Pancreas (tissue), 10 donors: ENCODE data around the gene CCDC158. TPM values are rescaled to one million over a fixed set of nuclear protein-coding genes. Genes with fewer than 3 reads are reported as not detected.

Experiments used
- ATAC-seq, 4 donors: fragments of 200-7000 bp; cut with Tn5 transposase; one replicate each; pipeline versions ENCODE4 v1.8.0 to v1.9.1; 2020; ENCODE audit warnings: mild to moderate bottlenecking in 4 of 4, moderate library complexity in 4 of 4
- DNase-seq, 6 donors: peaks; one replicate each; pipeline ENCODE4 v3.0.0-alpha.2; 2020
- FAIRE-seq: peaks from 2 replicates; lab custom pipeline; 2012; peaks lifted over from hg19 to GRCh38; lab: Jason Lieb, UNC
- H3K27ac ChIP-seq, 4 donors: fragments of 200-600 bp; sonication (generic); 1 replicate in 3 of 4; 2 replicates in 1 of 4; pipeline versions ENCODE4 v1.5.0 to v1.8.0; 2020
- H3K27me3 ChIP-seq, 4 donors: fragments of 200-600 bp; one replicate each; pipeline ENCODE4 v1.8.0; 2021
- H3K36me3 ChIP-seq, 3 donors: fragments of 200-600 bp; sonication (generic) in 1 of 3; one replicate each; pipeline versions ENCODE4 v1.5.0 to v1.8.0; 2020 to 2021
- H3K4me1 ChIP-seq, 3 donors: fragments of 200-600 bp; one replicate each; pipeline ENCODE4 v1.8.0; 2021
- H3K4me3 ChIP-seq, 4 donors: fragments of 200-600 bp; sonication (generic) in 2 of 4; one replicate each; pipeline versions ENCODE4 v1.5.0 to v1.8.0; 2020 to 2021
- H3K9me3 ChIP-seq, 4 donors: fragments of 200-600 bp; one replicate each; pipeline ENCODE4 v1.8.0; 2021
- WGBS, 2 donors: extraction: QIAGEN DNeasy Blood & Tissue Kit; methylation state at CpG; one replicate each; pipeline ENCODE4 v1.1.7; 2013; 5-methylcytosine and 5-hydroxymethylcytosine counted together
- intact Hi-C, 3 donors: fragments of 100-400 bp; cut with DNase I; formaldehyde crosslinking; loops; one replicate each; pipeline versions ENCODE4 v1.11.1 to v1.14.2; 2022
- polyA plus RNA-seq, 2 donors: library from polyadenylated mRNA; stranded (reverse); fragments of 200-250 nt; gene quantifications; one replicate each; pipeline ENCODE4 v1.2.3, GENCODE V29; 2013
- total RNA-seq, 6 donors: library from RNA; stranded (reverse); fragmentation: NEBNext Ultra II Directional in 4 of 6; extraction: Animal tissue kit (Norgen Biotek cat#: 25700) in 4 of 6; gene quantifications; one replicate each; pipeline versions ENCODE4 v1.2.1 to v1.2.4, GENCODE V29; 2021 to 2023
- TF ChIP-seq, protein P1 (sequence below), 4 donors: fragments of 200-600 bp; sonication (generic) in 3 of 4; IDR thresholded peaks; one replicate each; pipeline versions ENCODE4 v1.5.0 to v1.8.0; 2021; ENCODE audit warnings: antibody characterized with exemption in 4 of 4
- donor health status: healthy with polysubstance abuse.
- donor health status: DM: no; HTN: no; CAD: no; lungs with moderate emphysema.
- donor health status: DM: no; HTN: no; CAD: no.
- donor health status: control.
- donor health status: control.
- donor health status: Bipolar disorder and iron deficiency.
- donor health status: DM: yes; HTN: yes; CAD: no.
- donor health status: DM: no; HTN: no; CAD: no.
- donor health status: DM: no; HTN: no; CAD: no.
- donor health status: DM: yes; HTN: yes; CAD: no.

Gene CCDC158
- total and polyA plus RNA-seq, 8 donors, result 0.19 to 0.94 (median 0.61) TPM

DNA sequence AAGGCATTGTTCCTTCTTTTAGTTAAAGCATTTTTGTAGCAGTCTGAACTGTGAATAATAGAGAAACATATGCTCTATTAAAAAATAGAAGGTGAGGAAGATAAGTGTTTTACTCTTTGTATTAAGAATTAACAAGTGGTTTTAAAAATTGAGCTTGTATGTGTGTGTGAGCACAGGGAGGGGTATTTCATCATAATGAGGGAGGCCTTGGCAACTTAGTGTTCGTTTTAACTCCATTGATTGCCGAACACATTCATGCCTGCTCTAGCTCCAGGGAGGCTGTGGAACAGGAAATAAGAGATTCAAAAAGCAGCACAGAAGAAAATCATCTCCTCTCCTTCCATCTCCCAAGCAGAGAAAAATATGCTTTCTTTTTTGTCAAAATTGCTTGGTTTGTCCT lies 28.9 kb upstream of the CCDC158 start:
- H3K27me3 ChIP-seq, result no peaks in the 10 kb centered on the region
- peaks cover 0 to 13% (median 0%) of the 10 kb centered on the region in 3 donors for H3K4me1 ChIP-seq
- H3K27ac ChIP-seq, result peak overlapping the region in 2 of 4 donors; percentile 33 to 57
- WGBS, 2 donors, result 53 to 55% methylated on average over 2 of the region's 2 CpGs
- intact Hi-C loops, result loop anchor here in 1 of 3 donors (10.0 kb wide), 1 partner anchor 305 kb away; no protein-coding TSS in a partner anchor
- ATAC-seq, result peak; percentile 61 to 87 (median 82)
- FAIRE-seq, result no peak
- no peaks in the 10 kb centered on the region for H3K36me3 ChIP-seq
- no peak overlapping the region for H3K4me3 ChIP-seq
- H3K9me3 ChIP-seq, result no peaks in the 10 kb centered on the region
- DNase-seq, result no peak
- TF ChIP-seq, protein P1, sequence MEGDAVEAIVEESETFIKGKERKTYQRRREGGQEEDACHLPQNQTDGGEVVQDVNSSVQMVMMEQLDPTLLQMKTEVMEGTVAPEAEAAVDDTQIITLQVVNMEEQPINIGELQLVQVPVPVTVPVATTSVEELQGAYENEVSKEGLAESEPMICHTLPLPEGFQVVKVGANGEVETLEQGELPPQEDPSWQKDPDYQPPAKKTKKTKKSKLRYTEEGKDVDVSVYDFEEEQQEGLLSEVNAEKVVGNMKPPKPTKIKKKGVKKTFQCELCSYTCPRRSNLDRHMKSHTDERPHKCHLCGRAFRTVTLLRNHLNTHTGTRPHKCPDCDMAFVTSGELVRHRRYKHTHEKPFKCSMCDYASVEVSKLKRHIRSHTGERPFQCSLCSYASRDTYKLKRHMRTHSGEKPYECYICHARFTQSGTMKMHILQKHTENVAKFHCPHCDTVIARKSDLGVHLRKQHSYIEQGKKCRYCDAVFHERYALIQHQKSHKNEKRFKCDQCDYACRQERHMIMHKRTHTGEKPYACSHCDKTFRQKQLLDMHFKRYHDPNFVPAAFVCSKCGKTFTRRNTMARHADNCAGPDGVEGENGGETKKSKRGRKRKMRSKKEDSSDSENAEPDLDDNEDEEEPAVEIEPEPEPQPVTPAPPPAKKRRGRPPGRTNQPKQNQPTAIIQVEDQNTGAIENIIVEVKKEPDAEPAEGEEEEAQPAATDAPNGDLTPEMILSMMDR (IDR thresholded peaks at IDR 0.05), result no peak

DNA sequence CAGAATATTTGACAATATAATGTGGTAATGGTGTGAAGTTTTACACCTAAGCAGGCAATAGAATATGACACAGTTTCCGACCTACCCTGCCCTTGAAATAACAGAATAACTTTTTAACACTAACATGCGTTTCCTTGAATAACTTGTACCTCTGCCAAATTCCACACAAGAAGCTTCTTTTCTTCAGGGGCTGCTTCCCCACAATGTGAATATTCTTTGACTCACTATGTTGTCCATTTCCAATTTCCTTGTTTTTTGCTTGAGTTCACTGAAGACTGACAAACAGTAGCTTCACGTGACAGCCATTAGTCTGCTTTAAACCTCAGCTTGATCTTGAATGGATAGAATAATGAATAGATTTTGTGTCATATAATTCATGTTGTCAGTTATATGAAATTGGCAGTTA lies 28.4 kb upstream of the CCDC158 start:
- Histone ChIP-seq H3K4me3 (no peak overlapping the region), H3K27me3 (no peaks in the 10 kb centered on the region), H3K27ac (peak overlapping the region in 2 of 4 donors; percentile 33 to 57), H3K36me3 (no peaks in the 10 kb centered on the region), H3K4me1 (peaks cover 0 to 13% (median 0%) of the 10 kb centered on the region in 3 donors), H3K9me3 (no peaks in the 10 kb centered on the region)
- 26 to 30% methylated on average over 3 of the region's 3 CpGs for WGBS, 2 donors
- intact Hi-C loops, result loop anchor here in 1 of 3 donors (10.0 kb wide), 1 partner anchor 305 kb away; no protein-coding TSS in a partner anchor
- DNase-seq, result no peak
- FAIRE-seq, result no peak
- peak in 3 of 4 donors; percentile 24 to 55 (median 49) for ATAC-seq
- TF ChIP-seq, protein P1 (IDR thresholded peaks at IDR 0.05), result no peak

DNA sequence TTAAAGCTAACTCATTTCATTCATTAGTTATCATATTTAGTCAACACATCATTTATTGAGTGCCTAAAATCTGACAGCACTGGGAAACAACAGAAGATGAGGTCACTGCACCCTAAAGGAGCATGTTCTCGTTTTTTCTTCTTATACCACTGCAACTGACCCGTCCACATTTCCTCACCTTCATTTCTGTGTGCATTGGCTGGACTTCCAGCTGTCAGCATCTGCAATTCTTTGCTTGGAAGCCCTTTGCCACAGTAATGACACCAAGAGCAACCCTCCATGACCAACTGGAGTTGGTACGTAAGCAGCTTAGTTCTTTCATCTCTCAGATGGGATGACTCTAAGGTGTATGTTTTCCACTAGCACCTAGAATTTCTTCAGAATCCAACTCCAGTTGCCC lies 27.3 kb upstream of the CCDC158 start:
- intact Hi-C loops, result loop anchor here in 1 of 3 donors (10.0 kb wide), 1 partner anchor 307 kb away; no protein-coding TSS in a partner anchor
- WGBS, 2 donors, result 83 to 94% methylated on average over 3 of the region's 3 CpGs
- Histone ChIP-seq H3K36me3 (no peaks in the 10 kb centered on the region), H3K27ac (peak overlapping the region in 2 of 4 donors; percentile 33 to 57), H3K4me1 (peaks cover 0 to 13% (median 0%) of the 10 kb centered on the region in 3 donors), H3K4me3 (no peak overlapping the region), H3K27me3 (no peaks in the 10 kb centered on the region), H3K9me3 (no peaks in the 10 kb centered on the region)
- FAIRE-seq (no peak), ATAC-seq (no peak), DNase-seq (no peak)
- TF ChIP-seq, protein P1 (IDR thresholded peaks at IDR 0.05), result no peak

DNA sequence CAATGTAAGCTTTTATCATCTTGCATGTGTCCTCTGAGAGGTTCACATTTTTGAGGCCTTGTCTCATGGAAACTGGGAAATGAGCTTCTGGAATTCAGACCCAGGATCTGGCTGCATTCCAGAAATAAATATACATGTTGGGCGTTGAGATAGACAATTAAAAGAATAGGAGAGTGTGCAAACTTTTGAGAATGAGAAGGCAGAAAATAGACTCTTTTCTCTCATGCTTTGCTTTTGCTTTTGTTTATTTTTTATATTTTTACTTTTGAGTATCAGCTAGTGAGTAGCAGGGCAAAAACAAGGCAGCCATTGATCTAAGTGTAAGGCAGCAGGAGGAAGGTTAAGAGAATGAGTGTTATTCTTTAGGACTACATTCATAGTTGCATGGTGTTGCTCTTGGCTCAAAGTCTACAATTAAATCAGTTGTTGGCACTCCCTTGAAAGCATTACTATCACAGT lies 26.5 kb upstream of the CCDC158 start:
- Histone ChIP-seq H3K27me3 (no peaks in the 10 kb centered on the region), H3K36me3 (no peaks in the 10 kb centered on the region), H3K9me3 (no peaks in the 10 kb centered on the region), H3K4me3 (no peak overlapping the region), H3K4me1 (peaks cover 0 to 13% (median 0%) of the 10 kb centered on the region in 3 donors), H3K27ac (peak overlapping the region in 1 of 4 donors; percentile 32)
- DNase-seq (no peak), ATAC-seq (no peak), FAIRE-seq (no peak)
- intact Hi-C loops, result loop anchor here in 1 of 3 donors (10.0 kb wide), 1 partner anchor 307 kb away; no protein-coding TSS in a partner anchor
- 29 to 30% methylated on average over 1 of the region's 1 CpG for WGBS, 2 donors
- TF ChIP-seq, protein P1 (IDR thresholded peaks at IDR 0.05), result no peak

DNA sequence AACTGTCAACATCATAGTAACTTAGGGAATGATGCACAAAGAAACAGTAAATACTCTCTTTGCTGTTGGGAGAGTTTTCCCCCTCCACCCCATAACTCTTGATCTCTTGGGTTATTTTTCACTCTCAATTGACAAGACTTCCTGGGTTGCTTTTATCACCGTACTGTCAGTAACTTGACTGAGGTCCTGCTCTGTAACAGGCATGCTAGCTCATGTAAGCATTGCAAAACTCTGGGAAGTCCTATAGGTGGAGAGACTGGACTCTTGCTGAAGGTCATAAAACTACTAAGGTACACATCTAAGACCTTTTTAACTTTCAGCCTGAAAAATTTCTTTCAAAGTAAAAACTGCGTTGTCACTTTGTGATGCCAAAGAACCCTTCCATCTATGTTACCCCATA lies 25.0 kb upstream of the CCDC158 start:
- H3K4me1 ChIP-seq, result peaks cover 0 to 8% (median 0%) of the 10 kb centered on the region in 3 donors
- WGBS, 2 donors, result 91 to 93% methylated on average over 2 of the region's 2 CpGs
- DNase-seq, result no peak
- TF ChIP-seq, protein P1 (IDR thresholded peaks at IDR 0.05), result no peak
- no peak overlapping the region for H3K27ac ChIP-seq
- no peak for ATAC-seq
- FAIRE-seq, result no peak
- intact Hi-C loops, result loop anchor here in 1 of 3 donors (10.0 kb wide), 1 partner anchor 309 kb away; no protein-coding TSS in a partner anchor
- H3K27me3 ChIP-seq, result no peaks in the 10 kb centered on the region
- no peaks in the 10 kb centered on the region for H3K9me3 ChIP-seq
- H3K36me3 ChIP-seq, result no peaks in the 10 kb centered on the region
- H3K4me3 ChIP-seq, result no peak overlapping the region
